ENCODE data around the gene PIK3C3.

GRCh38 chr18:42087235-42087634 is 132.2 kb downstream of the PIK3C3 start:
- TF ChIP-seq CTCF (IDR thresholded peaks at IDR 0.05) (no peak), POLR2A (IDR thresholded peaks at IDR 0.05) (no peak)

Data from right lobe of liver (tissue), 4 donors.